NCI-H226 (cell line): ENCODE measurements around the gene AGRN.
A peak's percentile ranks its signal among the peaks of the same experiment; 100 is the strongest.
"Not testable (repeated sequence)": the region's sequence is repeated elsewhere in the genome, so short reads cannot be mapped to it uniquely, and the experiment has no call there.

Experiments
- DNase-seq: peaks from one replicate; pipeline ENCODE4 v3.0.0-alpha.2; 2015

Gene AGRN

DNA sequence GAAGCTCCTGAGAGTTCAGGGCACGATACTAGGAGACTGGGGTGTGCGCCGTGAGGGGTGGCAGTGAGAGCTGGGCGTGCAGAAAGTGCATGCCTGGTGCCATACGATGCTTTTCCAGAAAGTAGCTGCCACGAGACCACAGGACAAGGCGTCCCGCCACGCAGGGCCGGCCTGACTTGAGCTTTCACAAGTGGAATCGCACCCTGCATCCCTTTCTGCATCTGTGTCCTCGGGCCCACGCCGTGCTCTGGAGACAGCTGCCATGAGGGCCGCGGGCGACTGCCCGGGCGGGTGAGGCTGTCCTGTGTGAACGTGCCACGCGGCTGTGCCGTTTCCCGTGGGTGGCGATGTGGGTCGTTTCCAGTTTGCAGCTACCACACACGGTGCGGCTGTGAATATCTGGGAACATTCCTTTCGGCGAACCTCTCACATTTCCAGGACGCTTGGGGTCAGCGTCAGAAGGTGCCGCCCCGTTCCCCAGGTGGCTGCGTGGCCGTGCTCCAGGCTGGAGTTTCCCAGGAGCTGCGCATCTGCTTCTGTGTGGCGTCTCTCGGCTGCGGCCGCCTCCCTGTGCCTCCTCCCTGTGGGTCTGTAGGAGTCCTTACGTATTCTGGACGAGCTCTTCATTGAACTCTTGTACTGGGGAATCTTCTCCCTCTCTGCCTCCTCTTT lies 37.0 kb upstream of the AGRN start:
- DNase-seq, result no peak

DNA sequence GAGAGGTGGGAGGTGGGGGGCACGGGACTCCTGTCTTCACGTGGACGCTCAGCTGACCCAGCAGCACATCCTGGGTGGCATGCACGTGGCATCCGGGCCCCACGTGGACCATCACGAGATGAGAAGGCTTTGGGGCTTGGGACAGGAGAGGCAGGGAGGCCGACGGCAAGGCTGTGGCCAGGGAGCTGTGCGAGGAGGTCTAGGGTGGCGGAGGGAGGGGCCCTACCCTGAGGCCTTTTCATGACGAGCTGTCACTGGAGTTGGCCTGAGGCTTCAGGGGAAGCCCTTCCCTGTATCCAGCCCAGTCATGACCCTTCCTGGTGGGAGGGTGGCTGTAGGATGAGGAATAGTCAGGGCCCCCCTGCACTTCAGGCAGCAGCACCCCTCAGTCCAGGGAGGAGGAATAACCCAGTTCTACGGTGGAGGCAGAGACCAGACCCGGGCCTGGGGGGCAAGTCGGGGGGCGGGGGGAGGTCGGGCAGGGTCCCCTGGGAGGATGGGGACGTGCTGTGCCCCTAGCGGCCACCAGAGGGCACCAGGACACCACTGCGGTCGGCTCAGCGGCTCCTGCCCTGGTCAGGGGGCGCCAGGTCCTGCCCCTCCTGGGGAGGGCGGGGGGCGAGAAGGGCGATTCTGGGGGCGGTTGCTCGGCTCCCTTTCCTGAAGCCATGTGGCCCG lies 36.0 kb upstream of the AGRN start:
- no peak for DNase-seq

DNA sequence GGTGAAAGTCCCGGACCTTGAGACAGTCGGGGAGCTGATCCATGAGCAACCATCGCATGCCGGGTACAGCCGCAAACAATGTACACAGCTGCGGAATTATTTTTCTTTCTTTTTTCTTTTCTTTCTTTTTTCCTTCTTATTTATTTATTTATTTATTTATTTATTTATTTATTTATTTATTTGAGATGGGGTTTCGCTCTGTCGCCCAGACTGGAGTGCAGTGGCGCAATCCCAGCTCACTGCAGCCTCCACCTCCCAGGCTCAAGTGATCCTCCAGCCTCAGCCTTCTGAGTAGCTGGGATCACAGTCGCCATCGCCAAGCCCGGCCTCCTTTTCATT lies 35.5 kb upstream of the AGRN start:
- no peak for DNase-seq

DNA sequence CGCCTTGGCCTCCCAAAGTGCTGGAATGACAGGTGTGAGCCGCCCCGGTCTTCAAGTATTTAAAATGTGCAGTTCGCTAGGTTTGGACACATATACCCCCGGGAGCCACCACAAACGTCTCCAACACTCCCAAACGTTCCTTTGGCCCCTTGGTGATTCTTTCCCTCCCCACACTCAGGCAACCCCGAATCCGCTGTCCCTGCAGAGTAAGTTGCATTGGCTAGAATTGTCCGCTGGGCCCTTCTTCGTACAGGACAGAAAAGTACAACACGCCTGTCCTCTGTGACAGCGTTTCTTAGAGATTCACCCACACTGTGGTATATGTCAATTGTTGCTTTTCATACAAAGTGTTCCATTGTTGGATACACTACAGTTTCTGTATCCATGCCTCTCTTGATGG lies 34.8 kb upstream of the AGRN start:
- DNase-seq, result no peak

DNA sequence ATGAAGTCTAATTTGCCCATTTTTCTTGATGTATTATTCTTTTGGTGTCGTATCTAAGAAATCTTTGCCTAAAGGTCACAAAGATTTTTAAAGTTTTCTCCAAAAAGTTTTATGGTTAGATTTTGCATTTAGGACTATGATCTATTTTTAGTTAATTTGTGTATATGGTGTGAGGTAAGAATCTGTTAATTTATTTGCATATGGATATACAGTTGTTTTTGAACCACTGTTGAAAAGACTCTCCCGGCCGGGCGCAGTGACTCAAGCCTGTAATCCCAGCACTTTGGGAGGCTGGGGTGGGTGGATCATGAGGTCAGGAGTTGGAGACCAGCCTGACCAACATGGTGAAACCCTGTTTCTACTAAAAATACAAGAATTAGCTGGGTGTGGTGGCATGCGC lies 31.9 kb upstream of the AGRN start:
- DNase-seq, result not testable (repeated sequence)

DNA sequence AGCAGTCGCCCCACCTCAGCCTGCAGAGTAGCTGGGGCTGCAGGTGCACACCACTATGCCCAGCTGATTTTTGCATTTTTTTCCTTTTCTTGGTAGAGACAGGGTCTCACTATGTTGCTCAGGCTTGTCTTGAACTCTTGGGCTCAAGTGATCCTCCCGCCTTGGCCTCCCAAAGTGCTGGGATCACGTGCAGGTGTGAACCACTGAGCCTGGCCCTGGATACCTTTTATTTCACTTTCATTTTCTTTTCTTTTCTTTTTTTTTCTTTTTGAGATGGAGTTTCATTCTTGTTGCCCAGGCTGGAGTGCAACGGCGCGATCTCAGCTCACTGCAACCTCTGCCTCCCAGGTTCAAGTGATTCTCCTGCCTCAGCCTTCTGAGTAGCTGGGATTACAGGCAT lies 28.6 kb upstream of the AGRN start:
- DNase-seq, result not testable (repeated sequence)

DNA sequence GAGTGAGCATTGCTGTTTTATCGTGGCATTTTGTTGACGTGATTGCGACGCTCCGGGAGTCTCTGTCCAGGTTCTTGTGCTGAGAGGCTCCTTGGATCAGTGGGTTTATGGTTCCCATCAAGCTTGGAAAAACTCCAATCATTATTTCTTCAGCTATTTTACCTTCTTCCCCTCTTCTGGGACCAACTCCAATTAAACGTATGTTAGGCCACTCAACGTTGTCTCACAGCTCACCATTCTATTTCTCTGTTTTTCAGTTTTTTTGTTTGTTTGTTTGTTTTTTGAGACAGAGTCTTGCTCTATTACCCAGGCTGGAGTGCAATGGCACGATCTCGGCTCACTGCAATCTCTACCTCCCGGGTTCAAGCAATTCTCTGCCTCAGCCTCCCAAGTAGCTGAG lies 28.0 kb upstream of the AGRN start:
- no peak for DNase-seq

DNA sequence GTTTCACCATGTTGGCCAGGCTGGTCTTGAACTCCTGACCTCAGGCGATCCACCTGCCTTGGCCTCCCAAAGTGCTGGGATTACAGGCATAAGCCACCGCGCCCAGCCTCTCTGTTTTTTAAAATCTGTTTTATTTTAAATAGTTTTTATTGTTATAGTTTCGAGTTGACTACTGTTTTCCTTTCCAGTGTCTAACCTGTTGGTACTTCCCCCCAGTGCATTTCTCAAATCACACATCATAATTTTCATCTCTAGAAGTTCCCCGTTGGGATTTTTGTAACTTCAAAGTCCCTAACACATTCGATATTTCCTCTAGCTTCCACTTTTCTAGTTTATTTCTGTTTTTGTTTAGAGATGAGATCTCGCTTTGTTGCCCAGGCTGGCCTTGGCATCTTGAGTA lies 27.6 kb upstream of the AGRN start:
- no peak for DNase-seq

DNA sequence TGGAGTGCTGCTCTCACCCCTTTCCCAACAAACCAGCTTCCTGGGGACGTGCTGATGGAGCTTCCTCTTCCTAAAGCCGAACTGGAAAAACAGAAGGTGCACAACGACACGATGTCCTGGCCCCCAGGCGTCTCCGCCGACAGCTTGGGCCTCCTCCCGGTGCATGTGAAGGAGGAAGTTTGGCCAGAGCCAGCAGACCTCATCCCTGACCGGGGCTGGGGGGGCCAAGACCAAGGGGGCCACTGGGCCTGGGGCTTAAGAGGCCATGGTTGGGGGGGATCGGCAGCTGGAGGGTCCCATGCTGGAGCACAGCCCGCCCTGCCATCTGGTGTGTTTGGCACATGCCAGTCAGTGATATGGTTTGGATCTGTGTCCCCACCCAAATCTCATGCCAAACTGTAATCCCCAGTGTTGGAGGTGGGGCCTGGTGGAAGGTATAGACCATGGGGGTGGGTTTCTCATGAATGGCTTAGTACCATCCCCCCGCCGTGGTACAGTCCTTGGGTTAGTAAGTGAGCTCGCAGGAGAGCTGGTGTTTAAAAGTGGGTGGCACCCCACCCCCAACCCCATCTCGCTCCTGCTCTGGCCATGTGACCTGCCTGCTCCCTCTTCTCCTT lies 26.4 kb upstream of the AGRN start:
- no peak for DNase-seq

DNA sequence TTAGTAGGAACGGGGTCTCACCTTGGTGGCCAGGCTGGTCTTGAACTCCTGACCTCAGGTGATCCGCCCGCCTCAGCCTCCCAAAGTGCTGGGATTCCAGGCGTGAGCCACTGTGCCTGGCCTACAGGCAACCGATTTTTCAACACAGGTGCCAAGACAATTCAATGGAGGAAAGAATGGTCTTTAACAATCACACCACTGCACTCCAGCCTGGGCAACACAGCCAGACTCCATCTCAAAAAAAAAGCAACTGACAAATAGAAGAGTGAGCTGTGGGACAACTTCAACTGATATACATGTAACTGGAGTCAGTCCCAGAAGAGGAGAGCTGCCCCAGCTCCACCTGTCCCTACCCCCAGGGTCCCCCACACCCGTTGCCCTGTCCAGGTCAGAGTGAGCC lies 25.4 kb upstream of the AGRN start:
- not testable (repeated sequence) for DNase-seq

DNA sequence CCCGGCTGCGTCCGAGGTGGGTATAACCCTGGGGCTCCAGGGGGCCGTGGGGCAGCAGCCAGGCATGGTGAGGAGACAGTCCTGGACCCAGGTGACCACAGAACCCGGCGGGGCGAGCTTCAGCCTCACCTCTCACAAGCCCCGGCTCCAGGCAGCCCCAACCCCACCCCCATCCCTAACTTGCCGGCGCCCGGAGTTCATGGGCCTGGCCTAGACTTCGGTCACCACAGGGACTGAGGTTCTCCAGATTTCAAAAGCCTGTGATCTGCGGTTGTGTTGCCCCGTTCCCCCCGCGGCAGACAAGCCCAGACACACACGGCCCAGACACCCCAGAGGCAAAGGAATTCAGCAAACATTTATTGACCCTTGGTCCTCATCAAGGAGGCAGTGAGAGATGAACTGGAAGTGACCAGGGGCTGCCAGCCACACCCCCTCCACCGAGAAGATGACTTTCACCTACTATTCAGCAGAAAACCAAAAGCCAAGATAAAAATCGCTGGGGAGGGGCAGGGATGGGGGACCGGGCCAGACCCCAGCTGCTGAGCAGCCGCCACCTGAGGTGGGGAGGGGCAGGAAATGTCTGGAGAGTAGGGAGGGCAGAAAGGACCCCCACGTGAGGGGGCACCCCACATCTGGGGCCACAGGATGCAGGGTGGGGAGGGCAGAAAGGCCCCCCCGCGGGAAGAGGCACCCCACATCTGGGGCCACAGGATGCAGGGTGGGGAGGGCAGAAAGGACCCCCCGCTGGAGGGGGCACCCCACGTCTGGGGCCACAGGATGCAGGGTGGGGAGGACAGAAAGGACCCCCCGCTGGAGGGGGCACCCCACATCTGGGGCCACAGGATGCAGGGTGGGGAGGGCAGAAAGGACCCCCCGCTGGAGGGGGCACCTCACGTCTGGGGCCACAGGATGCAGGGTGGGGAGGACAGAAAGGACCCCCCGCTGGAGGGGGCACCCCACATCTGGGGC lies 24.0 kb upstream of the AGRN start:
- no peak for DNase-seq

DNA sequence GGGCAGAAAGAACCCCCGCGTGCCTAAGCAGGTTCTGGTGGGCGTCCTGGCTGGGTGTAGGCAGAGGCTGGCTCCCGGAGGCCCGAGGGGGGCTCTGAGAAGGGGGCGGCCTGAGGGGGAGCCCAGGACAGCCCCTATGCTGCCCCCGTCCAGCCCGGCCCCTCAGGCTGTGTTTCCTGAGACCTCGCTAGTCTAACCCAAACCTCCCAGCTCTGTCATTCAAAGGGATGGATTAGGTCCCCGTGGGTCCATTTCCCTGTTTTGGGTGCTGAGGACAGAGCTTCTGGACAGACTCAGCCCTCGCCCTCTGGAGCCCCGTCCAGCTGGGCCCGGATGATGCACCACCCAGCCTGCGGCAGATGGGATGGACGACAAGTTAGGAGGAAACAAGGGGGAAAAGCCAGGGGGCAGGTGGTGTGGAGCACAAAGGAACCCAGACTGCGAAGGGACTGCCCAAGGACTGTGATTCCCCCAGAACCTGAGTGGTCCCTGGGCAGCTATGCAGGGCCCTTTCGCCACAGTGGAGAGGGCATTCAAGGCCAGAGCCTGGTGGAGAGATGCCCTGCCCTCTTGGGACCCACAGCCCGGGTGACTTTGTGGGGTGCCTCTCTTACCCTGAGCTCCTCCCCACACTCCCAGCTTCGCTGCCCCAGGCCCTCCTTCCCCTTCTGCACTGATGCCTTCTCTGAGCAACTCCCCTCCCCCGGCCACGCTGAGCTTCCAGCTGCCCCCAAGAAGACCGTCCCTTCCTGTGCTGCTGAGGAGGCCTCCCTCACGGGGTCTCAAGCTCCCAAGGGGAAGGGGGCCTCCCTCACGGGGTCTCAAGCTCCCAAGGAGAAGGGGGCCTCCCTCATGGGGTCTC lies 22.8 kb upstream of the AGRN start:
- no peak for DNase-seq

DNA sequence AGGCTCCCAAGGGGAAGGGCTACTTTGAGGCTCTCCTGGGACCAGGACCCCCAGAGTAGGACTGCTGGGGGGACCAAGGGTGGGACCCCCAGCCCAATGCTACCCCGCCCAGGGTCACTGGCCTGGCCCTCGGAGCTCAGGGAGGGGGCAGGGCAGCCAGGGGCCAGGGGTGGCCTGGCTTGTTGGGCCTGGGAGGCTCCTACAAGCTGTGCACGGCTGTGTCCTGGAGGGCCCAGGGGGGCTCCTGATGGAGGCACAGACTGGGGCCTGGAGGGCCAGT lies 22.3 kb upstream of the AGRN start:
- DNase-seq, result no peak

DNA sequence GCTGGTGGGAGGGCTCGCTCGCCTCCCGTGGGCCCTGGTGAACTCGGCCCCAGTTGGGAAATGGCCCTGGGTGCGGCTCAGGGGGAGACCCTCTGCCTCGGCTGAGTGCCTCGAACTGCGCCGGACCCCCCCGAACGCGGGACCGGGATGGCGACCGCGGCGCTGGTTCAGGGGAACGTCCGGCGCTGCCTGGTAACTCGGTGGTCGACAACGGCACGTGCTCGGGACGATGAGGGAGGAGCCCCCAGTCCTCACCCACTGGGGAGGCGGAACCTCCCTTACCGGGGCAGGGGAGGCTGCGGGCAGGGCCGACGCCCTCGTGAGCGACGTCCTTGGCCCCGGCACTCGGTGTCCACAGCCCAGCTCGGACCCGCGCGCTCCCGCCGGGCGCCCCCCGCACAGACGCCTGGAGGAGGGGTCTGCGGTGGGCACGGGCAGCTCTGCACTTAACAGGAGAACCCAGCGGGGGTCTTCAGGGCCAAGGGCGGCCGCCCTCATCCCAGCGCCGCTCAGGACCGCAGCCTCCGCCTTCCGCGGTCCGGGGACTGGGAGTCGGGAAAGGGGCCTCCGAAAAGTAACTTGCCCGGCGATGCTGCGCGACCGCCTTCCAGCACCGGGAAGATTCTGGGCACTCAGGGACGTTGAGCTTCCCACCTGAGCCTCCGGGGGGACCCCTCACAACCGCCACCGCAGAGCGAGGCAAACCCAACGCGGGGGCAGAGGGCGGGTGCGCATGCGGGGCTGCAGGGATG lies 21.8 kb upstream of the AGRN start:
- no peak for DNase-seq

DNA sequence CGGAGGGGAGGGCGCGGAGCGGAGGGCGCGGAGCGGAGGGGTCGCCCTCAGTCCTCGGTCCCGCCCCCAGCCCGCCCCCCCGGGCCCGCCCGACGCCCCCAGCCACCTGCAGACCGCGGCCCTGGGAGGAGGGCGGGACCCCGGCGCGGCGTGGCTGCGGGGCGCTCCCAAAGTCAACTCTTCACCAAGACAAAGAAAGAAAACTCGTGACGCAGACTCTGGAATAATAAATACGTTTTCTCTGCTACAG lies 21.2 kb upstream of the AGRN start:
- no peak for DNase-seq

DNA sequence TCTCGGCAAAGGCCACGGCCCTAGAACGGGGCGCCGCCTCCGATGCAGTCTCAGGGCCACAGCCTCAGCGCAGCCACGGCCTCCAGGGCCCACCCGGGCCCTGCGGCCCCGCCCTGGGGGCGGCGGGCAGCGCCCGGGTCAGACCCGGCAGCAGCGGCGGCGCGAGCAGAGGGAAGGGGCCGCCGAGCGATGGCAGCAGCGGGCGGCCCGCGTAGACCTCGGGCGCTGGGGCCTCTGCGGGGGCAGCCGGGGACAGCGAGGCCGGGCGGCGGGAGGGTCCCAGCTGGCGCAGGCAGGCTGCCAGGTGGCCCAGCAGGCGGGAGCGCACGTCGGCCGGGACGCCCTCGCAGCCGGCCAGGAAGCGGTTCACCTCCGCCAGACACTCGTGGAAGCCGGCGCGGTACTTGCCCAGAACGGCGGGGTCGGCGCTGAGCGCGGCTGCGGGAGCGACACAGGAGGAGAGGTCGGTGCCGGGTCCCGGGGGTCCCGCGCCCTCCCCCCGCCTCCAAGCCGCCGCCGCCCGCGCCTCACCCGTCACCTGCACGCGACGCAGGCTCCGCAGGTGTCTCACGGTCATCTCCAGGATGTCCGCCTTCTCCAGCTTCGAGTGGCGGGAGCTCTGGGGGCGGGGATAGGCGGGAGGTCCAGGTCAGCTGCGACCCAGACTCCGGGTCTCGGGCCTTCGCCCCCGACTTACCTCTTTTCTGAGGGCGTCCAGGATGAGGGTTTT lies 20.8 kb upstream of the AGRN start:
- no peak for DNase-seq

DNA sequence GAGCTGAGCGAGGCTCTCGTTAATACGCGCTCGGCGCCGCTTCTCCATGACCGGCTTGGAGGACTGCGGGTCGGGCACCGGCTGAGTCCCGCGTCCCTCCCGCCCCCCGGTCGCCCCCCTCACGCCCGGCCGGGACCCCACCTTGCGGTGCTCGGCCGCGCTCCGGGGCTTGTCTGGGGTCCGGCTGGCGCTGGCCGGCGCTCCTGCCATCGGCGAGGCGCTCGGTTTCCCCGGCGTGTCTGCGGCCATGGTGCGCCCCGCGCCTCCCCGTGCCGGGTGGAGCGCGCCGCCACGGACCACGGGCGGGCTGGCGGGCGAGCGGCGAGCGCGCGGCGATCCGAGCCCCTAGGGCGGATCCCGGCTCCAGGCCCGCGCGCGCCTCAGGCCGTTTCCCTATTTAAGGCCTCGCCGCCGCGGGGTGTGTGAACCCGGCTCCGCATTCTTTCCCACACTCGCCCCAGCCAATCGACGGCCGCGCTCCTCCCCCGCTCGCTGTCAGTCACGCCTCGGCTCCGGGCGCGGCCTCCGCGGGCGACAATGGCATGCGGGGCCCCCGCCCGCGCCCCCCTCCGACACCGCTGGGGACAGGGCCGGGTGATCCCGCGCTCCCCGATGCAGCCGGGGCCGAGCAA lies 20.1 kb upstream of the AGRN start, which contains the start of gene HES4:
HES4 (minus strand) TSS at position 373 of the 632 bp plus-strand sequence; CDS start at position 249, 124 bp downstream.
- peak; percentile 84 for DNase-seq

DNA sequence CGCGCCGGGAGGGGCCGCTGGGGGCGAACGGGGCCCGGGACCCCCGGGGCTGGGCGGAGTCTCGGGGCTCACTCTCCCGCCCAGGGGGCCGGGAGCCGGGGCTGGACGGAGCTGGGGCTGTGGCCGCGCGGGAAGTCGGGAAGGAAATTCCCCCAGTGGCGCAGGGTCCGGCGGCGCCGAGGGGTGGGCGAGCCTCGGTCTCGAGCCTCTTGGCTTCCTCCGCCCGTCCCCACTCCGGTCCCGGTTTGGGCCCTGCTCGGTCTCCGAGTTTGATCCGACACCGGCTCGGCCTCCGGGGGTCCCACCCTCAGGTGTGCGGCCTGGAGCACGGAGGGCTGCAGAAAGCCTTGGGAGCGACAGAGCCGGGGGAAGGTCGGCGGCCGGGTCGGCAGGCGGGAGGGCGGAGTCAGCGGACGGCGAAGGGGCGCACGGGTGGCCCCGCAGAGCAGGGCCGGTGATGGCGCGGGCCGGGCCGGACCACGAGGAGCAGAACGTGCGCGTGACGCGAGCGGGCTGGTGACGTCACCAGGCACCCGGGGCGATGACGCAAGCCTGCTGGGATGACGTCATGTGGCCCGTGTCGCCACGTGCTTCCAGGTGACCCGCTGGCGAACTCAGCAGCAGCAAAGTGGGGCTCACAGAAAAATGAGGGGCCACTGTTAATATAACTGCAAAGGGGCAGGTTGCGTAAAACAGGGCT lies 19.4 kb upstream of the AGRN start:
- peak; percentile 84 for DNase-seq

DNA sequence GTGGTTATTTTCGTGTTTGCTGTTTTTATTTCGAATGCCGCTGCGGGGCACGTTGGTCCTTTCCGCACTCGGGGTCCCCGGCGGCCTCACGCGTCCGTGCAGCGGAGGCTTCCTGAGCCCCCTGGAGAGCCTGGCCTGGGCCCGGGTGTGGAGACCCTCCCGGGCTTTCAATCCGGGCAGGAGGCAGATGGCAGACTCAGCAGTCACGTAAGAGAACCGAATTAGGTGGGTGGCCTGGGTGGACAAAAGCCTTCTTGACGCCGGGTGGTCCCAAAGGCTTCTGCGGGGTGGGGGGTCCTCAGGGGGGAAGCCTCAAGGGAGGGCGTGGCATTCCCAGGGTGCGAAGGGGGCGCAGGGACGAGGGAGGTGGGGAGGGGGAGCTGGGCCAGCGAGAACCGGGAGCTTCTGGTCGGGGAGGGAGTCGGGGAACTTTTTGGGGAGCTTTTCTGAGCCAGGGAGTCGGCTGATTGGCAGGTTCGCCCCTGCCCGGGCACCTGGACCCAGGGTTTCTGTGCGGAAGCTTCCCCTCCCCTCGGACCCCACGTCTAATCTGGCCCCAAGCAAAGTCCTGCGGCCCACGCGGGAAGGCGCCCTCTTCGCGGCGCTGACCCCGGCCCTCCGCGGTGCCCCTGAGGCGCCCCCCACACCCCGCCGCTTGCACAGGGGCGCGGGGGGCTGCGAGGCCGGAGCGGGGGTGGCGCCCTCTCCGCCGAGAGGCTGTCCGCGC lies 18.7 kb upstream of the AGRN start:
- no peak for DNase-seq
